Measurements from ENCODE around the gene MRPL3. TPM values are rescaled to one million over a fixed set of nuclear protein-coding genes. Genes with fewer than 3 reads are reported as not detected.

MRPL3 gene
- total and polyA plus RNA-seq, 4 donors, result 58.8 to 99.7 (median 72.6) TPM

- 91 to 93% methylated on average over 1 of the region's 1 CpG for WGBS, 2 donors
These were observed 46.6 kb upstream of the MRPL3 start for GRCh38 chr3:131549340-131549739.

GRCh38 chr3:131547585-131547984 lies 44.8 kb upstream of the MRPL3 start:
- ATAC-seq (ENCODE audit: insufficient read depth, low FRiP score) (no peak), DNase-seq (no peak)
- H3K4me1 ChIP-seq (ENCODE audit: control insufficient read depth in 5 of 5, insufficient read depth in 5 of 5, low read length in 5 of 5), result no peaks in the 10 kb centered on the region
- H3K36me3 ChIP-seq (ENCODE audit: control insufficient read depth in 4 of 4, insufficient read depth in 4 of 4, low read length in 4 of 4), result no peaks in the 10 kb centered on the region
- no peaks in the 10 kb centered on the region for H3K27me3 ChIP-seq (ENCODE audit: control insufficient read depth in 3 of 3, insufficient read depth in 3 of 3, low read length in 2 of 3)
- H3K9me3 ChIP-seq (ENCODE audit: control insufficient read depth in 4 of 4, insufficient read depth in 3 of 4, low read length in 3 of 4), result no peaks in the 10 kb centered on the region
- WGBS, 2 donors, result 87 to 88% methylated on average over 1 of the region's 1 CpG
- no peak overlapping the region for H3K4me3 ChIP-seq
- no peak overlapping the region for H3K9ac ChIP-seq (ENCODE audit: insufficient read depth in 1 of 2, low read length in 2 of 2)
- TF ChIP-seq CTCF (IDR thresholded peaks at IDR 0.05; ENCODE audit: control extremely low read depth, extremely low read depth), result no peak
- no peak overlapping the region for H3K27ac ChIP-seq (ENCODE audit: low read depth in 1 of 2, low read length in 1 of 2)

More at GRCh38 chr3:131549340-131549739, 46.6 kb upstream of the MRPL3 start:
- no peak for TF ChIP-seq CTCF (IDR thresholded peaks at IDR 0.05; ENCODE audit: control extremely low read depth, extremely low read depth)
- Histone ChIP-seq H3K9me3 (ENCODE audit: control insufficient read depth in 4 of 4, insufficient read depth in 3 of 4, low read length in 3 of 4) (no peaks in the 10 kb centered on the region), H3K27me3 (ENCODE audit: control insufficient read depth in 3 of 3, insufficient read depth in 3 of 3, low read length in 2 of 3) (peaks cover 0 to 3% (median 0%) of the 10 kb centered on the region in 3 donors), H3K4me3 (no peak overlapping the region), H3K9ac (ENCODE audit: insufficient read depth in 1 of 2, low read length in 2 of 2) (no peak overlapping the region), H3K4me1 (ENCODE audit: control insufficient read depth in 5 of 5, insufficient read depth in 5 of 5, low read length in 5 of 5) (no peaks in the 10 kb centered on the region), H3K36me3 (ENCODE audit: control insufficient read depth in 4 of 4, insufficient read depth in 4 of 4, low read length in 4 of 4) (no peaks in the 10 kb centered on the region), H3K27ac (ENCODE audit: low read depth in 1 of 2, low read length in 1 of 2) (no peak overlapping the region)
- ATAC-seq (ENCODE audit: insufficient read depth, low FRiP score) (no peak), DNase-seq (no peak)

- ATAC-seq (ENCODE audit: insufficient read depth, low FRiP score), result no peak
- no peaks in the 10 kb centered on the region for H3K9me3 ChIP-seq (ENCODE audit: control insufficient read depth in 4 of 4, insufficient read depth in 3 of 4, low read length in 3 of 4)
- DNase-seq, result no peak
These were observed 43.7 kb upstream of the MRPL3 start for GRCh38 chr3:131546441-131546840.

More at GRCh38 chr3:131546441-131546840, 43.7 kb upstream of the MRPL3 start:
- no peaks in the 10 kb centered on the region for H3K36me3 ChIP-seq (ENCODE audit: control insufficient read depth in 4 of 4, insufficient read depth in 4 of 4, low read length in 4 of 4)
- no peak overlapping the region for H3K27ac ChIP-seq (ENCODE audit: low read depth in 1 of 2, low read length in 1 of 2)
- no peak for TF ChIP-seq CTCF (IDR thresholded peaks at IDR 0.05; ENCODE audit: control extremely low read depth, extremely low read depth)
- no peak overlapping the region for H3K9ac ChIP-seq (ENCODE audit: insufficient read depth in 1 of 2, low read length in 2 of 2)
- H3K27me3 ChIP-seq (ENCODE audit: control insufficient read depth in 3 of 3, insufficient read depth in 3 of 3, low read length in 2 of 3), result no peaks in the 10 kb centered on the region
- no peak overlapping the region for H3K4me3 ChIP-seq
- no peaks in the 10 kb centered on the region for H3K4me1 ChIP-seq (ENCODE audit: control insufficient read depth in 5 of 5, insufficient read depth in 5 of 5, low read length in 5 of 5)
